ENCODE measurements around the gene NUDT13.

NUDT13 gene

GRCh38 chr10:73110345-73110849 is at the start of gene NUDT13:
TSS of gene NUDT13 (plus strand) at chr10:73110455. CDS start at chr10:73114366, 3,911 bp downstream.
- peaks cover 28% of the 10 kb centered on the region for H3K36me3 Mint-ChIP-seq
- DNase-seq (ENCODE audit: low spot score in 2 of 2) (peak in 1 of 2 donors; percentile 53), ATAC-seq (peak; percentile 66)
- peaks cover 6% of the 10 kb centered on the region for H3K4me1 Mint-ChIP-seq
- no peaks in the 10 kb centered on the region for H3K9me3 Mint-ChIP-seq
- H3K27ac Mint-ChIP-seq = peak within 1 kb of the TSS; percentile 82
- H3K4me3 Mint-ChIP-seq = peak within 1 kb of the TSS; percentile 69

DNA sequence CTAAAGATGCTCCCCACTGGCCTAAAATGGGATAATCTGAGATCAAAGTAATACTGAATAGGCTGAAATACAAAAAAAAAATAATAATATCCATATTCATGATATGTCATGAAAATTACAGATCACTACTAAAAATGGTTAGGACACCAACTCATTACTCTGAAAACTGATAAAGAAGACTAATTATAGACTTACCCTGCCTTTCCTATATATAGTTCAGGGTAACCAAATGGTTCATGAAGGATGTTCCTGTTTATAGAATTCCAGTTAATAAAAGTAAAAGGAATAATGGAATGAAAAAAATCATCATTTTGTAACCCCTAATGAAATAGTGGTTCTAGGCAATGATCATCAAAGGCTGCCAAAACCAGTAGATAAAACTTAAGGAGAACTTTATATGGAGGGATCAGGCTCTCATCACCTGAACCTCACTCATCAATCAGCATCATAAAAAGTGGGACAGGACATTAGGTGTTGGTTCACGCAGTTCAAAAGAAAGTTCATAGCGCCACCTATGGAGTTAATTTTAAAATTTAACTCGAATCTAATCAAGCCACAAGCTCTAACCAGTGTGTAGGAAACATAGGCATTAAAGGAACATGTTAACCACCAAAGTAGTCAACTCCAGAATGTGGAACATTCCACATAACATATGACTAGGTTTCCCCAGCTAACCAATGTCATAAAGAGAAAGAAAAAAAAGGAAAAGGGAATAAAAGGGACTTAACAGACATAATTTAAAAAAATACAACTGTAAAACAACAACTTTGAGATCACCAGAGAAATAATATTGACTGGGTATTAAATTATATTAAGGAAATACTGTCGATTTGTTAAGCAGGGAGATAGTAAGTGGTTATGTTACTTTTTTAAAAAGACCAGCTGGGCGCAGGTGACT is 49.3 kb upstream of the NUDT13 start:
- Mint-ChIP-seq H3K9me3 (no peaks in the 10 kb centered on the region), H3K36me3 (peaks cover 99% of the 10 kb centered on the region), H3K4me1 (peaks cover 14% of the 10 kb centered on the region), H3K27ac (peak overlapping the region; percentile 76), H3K4me3 (peak overlapping the region; percentile 30)
- DNase-seq (ENCODE audit: low spot score in 2 of 2) (no peak), ATAC-seq (peak; percentile 73)

- ATAC-seq (no peak), DNase-seq (ENCODE audit: low spot score in 2 of 2) (no peak)
- Mint-ChIP-seq H3K36me3 (peaks cover 99% of the 10 kb centered on the region), H3K4me1 (peaks cover 14% of the 10 kb centered on the region), H3K27ac (no peak overlapping the region), H3K9me3 (no peaks in the 10 kb centered on the region), H3K4me3 (no peak overlapping the region)
Observed at GRCh38 chr10:73061743-73062142, 48.5 kb upstream of the NUDT13 start.

- Mint-ChIP-seq H3K4me3 (no peak overlapping the region), H3K27ac (no peak overlapping the region), H3K9me3 (no peaks in the 10 kb centered on the region), H3K4me1 (peaks cover 10% of the 10 kb centered on the region), H3K36me3 (peaks cover 99% of the 10 kb centered on the region)
- DNase-seq (ENCODE audit: low spot score in 2 of 2) = no peak
- ATAC-seq = no peak
Observed at GRCh38 chr10:73065441-73065840, 44.8 kb upstream of the NUDT13 start.

DNA sequence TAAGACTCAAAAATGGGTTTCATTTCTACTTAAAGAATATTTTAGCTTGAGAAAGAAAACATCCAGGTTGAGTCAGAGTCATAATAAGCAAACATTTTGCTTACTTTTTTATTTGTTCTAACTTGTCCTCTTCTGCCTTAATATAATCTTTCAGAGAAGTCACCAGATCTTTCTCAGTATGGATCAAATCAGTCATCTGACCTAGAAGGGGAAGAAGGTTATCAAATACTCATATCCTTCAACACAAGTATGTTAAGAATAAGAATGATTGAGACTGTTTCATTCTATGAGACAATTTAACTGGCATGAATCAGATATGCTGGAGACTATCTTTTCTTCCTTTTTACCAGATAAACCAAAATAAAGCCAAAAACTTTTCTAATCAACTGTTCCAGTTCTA is 36.6 kb upstream of the NUDT13 start:
- H3K9me3 Mint-ChIP-seq = no peaks in the 10 kb centered on the region
- ATAC-seq (peak; percentile 65), DNase-seq (ENCODE audit: low spot score in 2 of 2) (no peak)
- H3K27ac Mint-ChIP-seq = peak overlapping the region; percentile 32
- H3K36me3 Mint-ChIP-seq = peaks cover 97% of the 10 kb centered on the region
- peaks cover 9% of the 10 kb centered on the region for H3K4me1 Mint-ChIP-seq
- H3K4me3 Mint-ChIP-seq = no peak overlapping the region

- DNase-seq (ENCODE audit: low spot score in 2 of 2) = no peak
- H3K4me3 Mint-ChIP-seq = no peak overlapping the region
- H3K36me3 Mint-ChIP-seq = peaks cover 88% of the 10 kb centered on the region
- no peaks in the 10 kb centered on the region for H3K9me3 Mint-ChIP-seq
- no peak for ATAC-seq
- no peak overlapping the region for H3K27ac Mint-ChIP-seq
- H3K4me1 Mint-ChIP-seq = peaks cover 15% of the 10 kb centered on the region
Observed at GRCh38 chr10:73075829-73076228, 34.4 kb upstream of the NUDT13 start.

GRCh38 chr10:73076360-73077183 is 33.7 kb upstream of the NUDT13 start:
- Mint-ChIP-seq H3K9me3 (no peaks in the 10 kb centered on the region), H3K36me3 (peaks cover 80% of the 10 kb centered on the region), H3K4me1 (peaks cover 15% of the 10 kb centered on the region), H3K4me3 (peak overlapping the region; percentile 27), H3K27ac (peak overlapping the region; percentile 88)
- ATAC-seq (peak; percentile 51), DNase-seq (ENCODE audit: low spot score in 2 of 2) (no peak)

DNA sequence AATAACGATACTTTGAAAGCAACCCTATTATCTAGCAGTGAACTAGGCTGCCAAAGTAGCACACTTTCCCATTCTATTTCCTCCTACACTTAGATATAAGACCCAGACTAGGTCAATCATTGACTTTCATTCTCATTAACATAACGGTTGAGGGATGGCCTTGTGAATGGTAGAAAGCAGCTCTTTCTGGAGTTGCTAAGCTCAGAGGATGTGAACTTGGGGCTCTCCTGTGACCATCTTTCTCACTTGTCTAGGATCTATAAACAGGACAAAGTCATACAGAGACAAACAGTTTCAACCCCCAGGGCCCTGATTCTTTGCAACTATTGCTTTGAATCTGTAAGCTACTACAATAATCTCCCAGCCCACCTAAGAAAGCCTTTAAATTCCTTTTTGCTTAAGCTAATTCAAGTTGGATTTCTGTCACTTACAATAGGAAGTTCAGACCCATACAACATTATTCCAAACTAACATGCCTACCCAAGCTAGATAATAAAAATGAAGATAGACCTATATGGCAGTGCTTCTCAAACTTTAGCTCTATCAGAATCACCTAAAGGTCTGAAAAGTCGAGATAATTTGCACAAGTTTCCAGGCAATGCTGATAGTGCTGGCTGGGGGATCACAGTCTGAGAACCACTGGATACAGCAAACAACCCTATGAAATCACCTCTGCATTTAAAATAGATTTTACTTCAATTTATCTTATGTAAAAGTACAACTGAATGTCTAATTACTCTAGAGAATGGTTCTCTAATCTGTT is 30.3 kb upstream of the NUDT13 start:
- Mint-ChIP-seq H3K4me1 (peaks cover 15% of the 10 kb centered on the region), H3K9me3 (no peaks in the 10 kb centered on the region), H3K36me3 (peaks cover 46% of the 10 kb centered on the region), H3K27ac (no peak overlapping the region), H3K4me3 (no peak overlapping the region)
- no peak for DNase-seq (ENCODE audit: low spot score in 2 of 2)
- peak; percentile 55 for ATAC-seq

DNA sequence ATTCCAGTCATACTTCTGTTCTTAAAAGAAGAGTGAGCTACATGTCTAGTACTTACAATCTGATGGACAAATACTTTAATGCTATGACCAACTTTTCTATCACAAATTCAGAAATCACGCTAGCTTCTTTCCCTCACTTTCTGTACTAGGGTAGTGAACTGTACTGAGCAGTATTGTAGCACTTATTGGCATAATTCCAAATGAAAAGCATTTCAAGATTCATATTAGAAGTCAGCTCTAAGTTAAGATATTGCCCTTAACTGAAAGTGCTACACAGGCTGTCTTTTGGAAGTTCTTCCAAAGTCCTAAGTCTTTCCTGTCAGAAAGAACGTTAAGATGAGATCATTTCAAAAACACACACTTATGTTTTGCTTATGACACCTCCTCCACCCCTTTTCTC is 27.0 kb upstream of the NUDT13 start:
- Mint-ChIP-seq H3K9me3 (no peaks in the 10 kb centered on the region), H3K4me1 (peaks cover 7% of the 10 kb centered on the region), H3K4me3 (no peak overlapping the region), H3K36me3 (peaks cover 34% of the 10 kb centered on the region), H3K27ac (no peak overlapping the region)
- DNase-seq (ENCODE audit: low spot score in 2 of 2) = no peak
- no peak for ATAC-seq

DNA sequence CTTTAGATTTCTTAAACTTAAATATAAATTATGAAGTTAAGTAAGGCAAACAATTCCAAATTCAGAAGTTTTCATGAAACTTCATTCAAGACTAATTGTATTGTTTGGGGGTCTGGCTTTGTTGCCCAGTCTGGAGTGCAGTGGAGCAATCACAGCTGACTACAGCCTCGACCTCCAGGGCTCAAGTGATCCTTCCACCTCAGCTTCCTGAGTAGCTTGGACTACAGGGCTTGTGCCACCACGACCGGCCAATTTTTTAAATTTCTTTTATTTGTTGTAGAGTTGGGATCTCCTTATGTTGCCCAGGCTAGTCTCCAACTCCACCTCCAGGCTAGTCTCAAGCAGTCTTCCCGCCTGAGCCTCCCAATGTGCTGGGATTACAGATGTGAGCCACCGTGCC is 26.0 kb upstream of the NUDT13 start:
- Mint-ChIP-seq H3K4me1 (peaks cover 14% of the 10 kb centered on the region), H3K4me3 (no peak overlapping the region), H3K9me3 (no peaks in the 10 kb centered on the region), H3K27ac (no peak overlapping the region), H3K36me3 (peaks cover 35% of the 10 kb centered on the region)
- DNase-seq (ENCODE audit: low spot score in 2 of 2) (no peak), ATAC-seq (no peak)

GRCh38 chr10:73086816-73087215 is 23.4 kb upstream of the NUDT13 start:
- peaks cover 9% of the 10 kb centered on the region for H3K4me1 Mint-ChIP-seq
- no peak overlapping the region for H3K27ac Mint-ChIP-seq
- H3K9me3 Mint-ChIP-seq = no peaks in the 10 kb centered on the region
- no peak overlapping the region for H3K4me3 Mint-ChIP-seq
- DNase-seq (ENCODE audit: low spot score in 2 of 2) = no peak
- H3K36me3 Mint-ChIP-seq = peaks cover 54% of the 10 kb centered on the region
- no peak for ATAC-seq

GRCh38 chr10:73088304-73088703 is 22.0 kb upstream of the NUDT13 start:
- Mint-ChIP-seq H3K27ac (peak overlapping the region; percentile 46), H3K4me1 (peaks cover 9% of the 10 kb centered on the region), H3K36me3 (peaks cover 69% of the 10 kb centered on the region), H3K4me3 (no peak overlapping the region), H3K9me3 (no peaks in the 10 kb centered on the region)
- DNase-seq (ENCODE audit: low spot score in 2 of 2) (no peak), ATAC-seq (no peak)

DNA sequence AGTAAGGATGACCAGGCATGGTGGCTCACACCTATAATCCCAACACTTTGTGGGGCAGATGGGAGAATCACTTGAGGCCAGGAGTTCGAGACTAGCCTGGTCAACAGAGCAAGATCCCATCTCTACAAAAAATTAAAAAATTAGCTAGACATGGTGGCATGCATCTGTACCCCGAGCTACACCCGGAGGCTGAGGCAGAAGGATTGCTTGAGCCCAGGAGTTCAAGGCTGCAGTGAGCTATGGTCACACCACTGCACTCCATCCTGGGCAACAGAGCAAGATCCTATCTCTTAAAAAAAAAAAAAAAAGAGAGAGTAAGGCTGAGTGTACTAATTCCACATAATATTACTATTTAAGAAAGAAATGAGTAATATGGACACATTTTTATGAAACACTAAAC is 17.4 kb upstream of the NUDT13 start:
- Mint-ChIP-seq H3K4me3 (peak overlapping the region; percentile 93), H3K4me1 (peaks cover 19% of the 10 kb centered on the region), H3K27ac (no peak overlapping the region), H3K9me3 (no peaks in the 10 kb centered on the region), H3K36me3 (peaks cover 94% of the 10 kb centered on the region)
- DNase-seq (ENCODE audit: low spot score in 2 of 2) (no peak), ATAC-seq (no peak)

DNA sequence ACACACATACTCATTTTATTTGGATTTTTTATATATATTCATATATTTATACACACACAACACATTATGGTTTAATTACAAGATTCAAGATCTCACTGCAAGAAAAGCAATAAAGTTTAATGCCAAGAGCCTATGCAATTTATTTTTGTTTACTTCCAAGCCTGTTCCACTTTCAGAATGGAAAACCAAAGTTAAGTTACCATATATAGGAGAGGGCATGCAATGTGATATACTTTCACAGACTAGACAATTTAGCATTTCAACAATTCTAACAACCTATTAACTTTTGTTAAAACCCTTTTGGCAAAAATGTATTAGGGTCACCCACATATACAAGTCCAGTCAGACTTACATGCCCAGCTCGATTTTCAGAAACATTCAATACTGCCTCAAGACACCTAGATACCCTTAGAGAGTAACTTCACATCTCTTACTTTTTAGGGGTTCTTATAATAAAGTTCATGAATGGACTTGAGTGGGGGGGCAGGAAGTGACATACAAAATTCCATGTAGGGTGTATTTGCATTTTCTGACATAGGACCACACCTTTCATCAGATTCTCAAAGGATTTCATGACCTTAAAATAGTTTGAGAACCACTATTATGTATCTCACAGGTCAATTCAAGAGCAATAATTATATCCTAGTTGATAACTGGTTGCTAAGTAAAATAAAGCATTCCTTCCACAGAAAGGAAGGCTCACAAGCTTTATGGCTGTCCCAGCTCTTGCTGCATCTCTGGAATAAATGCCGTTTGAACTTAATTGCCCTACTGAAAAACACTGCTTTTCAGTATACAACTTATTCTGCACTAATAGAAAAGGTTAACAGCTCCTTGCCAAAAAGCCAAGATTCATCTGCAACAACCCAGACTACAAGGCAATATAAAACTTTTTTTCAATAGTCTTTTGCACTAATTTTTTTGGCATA is 16.1 kb upstream of the NUDT13 start:
- no peak overlapping the region for H3K27ac Mint-ChIP-seq
- peaks cover 10% of the 10 kb centered on the region for H3K4me1 Mint-ChIP-seq
- no peaks in the 10 kb centered on the region for H3K9me3 Mint-ChIP-seq
- peaks cover 82% of the 10 kb centered on the region for H3K36me3 Mint-ChIP-seq
- DNase-seq (ENCODE audit: low spot score in 2 of 2) (no peak), ATAC-seq (no peak)
- peak overlapping the region; percentile 93 for H3K4me3 Mint-ChIP-seq
